Stimulated activated CD8-positive, alpha-beta memory T cell treated with anti-CD3 and anti-CD28 coated beads, Interleukin-4, amount 100 ng/mL, for 1 hour (primary cell): ENCODE measurements around the gene KRT17.
"Not testable (repeated sequence)": the region's sequence is repeated elsewhere in the genome, so short reads cannot be mapped to it uniquely, and the experiment has no call there.

Source experiments
- DNase-seq, 2 donors: peaks; one replicate each; pipeline ENCODE4 v3.0.0-alpha.2; 2020; ENCODE audit warnings: low read depth in 2 of 2, low spot score in 1 of 2

Gene KRT17

GRCh38 chr17:41578538-41578937, 45.8 kb downstream of the KRT17 start:
- DNase-seq = no peak

GRCh38 chr17:41576740-41577139, 47.6 kb downstream of the KRT17 start:
- not testable (repeated sequence) for DNase-seq

GRCh38 chr17:41575336-41575735, 49.0 kb downstream of the KRT17 start:
- no peak for DNase-seq

- no peak for DNase-seq
These were observed 52.6 kb downstream of the KRT17 start, which contains the start of gene KRT9 for GRCh38 chr17:41571561-41572434. KRT9 (minus strand) TSS chr17:41572059; CDS start chr17:41571992, 67 bp downstream.
